Kidney (tissue), 14 donors: ENCODE measurements around the gene RXRA. TPM values are rescaled to one million over a fixed set of nuclear protein-coding genes. Genes with fewer than 3 reads are reported as not detected.
A peak's percentile ranks its signal among the peaks of the same experiment; 100 is the strongest.

Experiments used
- DNase-seq, 5 donors: peaks; one replicate each; pipeline ENCODE4 v3.0.0-alpha.2; 2013 to 2020
- FAIRE-seq: peaks from 2 replicates; lab custom pipeline; 2012; peaks lifted over from hg19 to GRCh38; lab: Jason Lieb, UNC
- H3K27ac ChIP-seq, 2 donors: one replicate each; pipeline ENCODE4 v1.7.0; 2013; ENCODE audit warnings: low read depth in 2 of 2, low read length in 2 of 2, inconsistent platforms in 1 of 2
- H3K27me3 ChIP-seq: one replicate; pipeline ENCODE4 v1.7.1; 2013; ENCODE audit warnings: low read length, inconsistent platforms; ENCODE audit not compliant: control insufficient read depth, insufficient read depth
- H3K36me3 ChIP-seq, 3 donors: one replicate each; pipeline versions ENCODE4 v1.7.0 to v1.7.1; 2013; ENCODE audit warnings: low read length in 3 of 3, control low read depth in 1 of 3, inconsistent platforms in 1 of 3; ENCODE audit not compliant: insufficient read depth in 3 of 3, control insufficient read depth in 2 of 3
- H3K4me1 ChIP-seq, 3 donors: one replicate each; pipeline versions ENCODE4 v1.7.0 to v1.7.1; 2013; ENCODE audit warnings: low read length in 3 of 3, inconsistent platforms in 1 of 3, low read depth in 1 of 3; ENCODE audit not compliant: control insufficient read depth in 2 of 3, insufficient read depth in 2 of 3
- H3K4me3 ChIP-seq, 3 donors: one replicate each; pipeline versions ENCODE4 v1.7.0 to v1.8.1; 2013; ENCODE audit warnings: low read length in 3 of 3, control low read depth in 1 of 3, inconsistent platforms in 1 of 3
- H3K9ac ChIP-seq, 3 donors: one replicate each; pipeline versions ENCODE4 v1.7.0 to v1.7.1; 2013; ENCODE audit warnings: low read length in 3 of 3, control low read depth in 1 of 3, inconsistent platforms in 1 of 3
- H3K9me3 ChIP-seq, 3 donors: one replicate each; pipeline versions ENCODE4 v1.7.0 to v1.7.1; 2013; ENCODE audit warnings: low read length in 3 of 3, control low read depth in 1 of 3, inconsistent platforms in 1 of 3; ENCODE audit not compliant: control insufficient read depth in 2 of 3, insufficient read depth in 1 of 3
- intact Hi-C: fragments of 100-400 bp; cut with DNase I; formaldehyde crosslinking; loops from one replicate; pipeline ENCODE4 v1.11.1; 2022
- polyA plus RNA-seq: library from polyadenylated mRNA; stranded (reverse); fragments of 350-450 nt; fragmentation: Illumina TruSeq; extraction: RNeasy Lipid Tissue Mini Kit (QIAGEN cat#74804); gene quantifications from one replicate; pipeline ENCODE4 v1.2.3, GENCODE V29; 2014; ENCODE audit warnings: low read depth, low replicate concordance; ENCODE audit not compliant: insufficient read depth
- total RNA-seq: library from RNA; stranded (reverse); fragmentation: NEBNext Ultra II Directional; extraction: Animal tissue kit (Norgen Biotek cat#: 25700); gene quantifications from one replicate; pipeline ENCODE4 v1.2.1, GENCODE V29; 2021
- TF ChIP-seq, protein P1 (sequence below): IDR thresholded peaks from 3 replicates; pipeline ENCODE4 v1.5.1; 2012; ENCODE audit warnings: mild to moderate bottlenecking, moderate library complexity, borderline replicate concordance; ENCODE audit not compliant: insufficient read depth; ENCODE audit errors: extremely low read depth
- donor health status: control.
- donor health status: control.
- donor health status: control.
- donor health status: control.
- donor health status: control.
- donor health status: DM: yes; HTN: yes; CAD: no.
- donor health status: Normal renal cell carcinoma (clear cell type).

RXRA gene
- total and polyA plus RNA-seq, 2 donors from 2014 or later = 24.0 to 49.5 TPM

GRCh38 chr9:134373953-134374300 is 47.7 kb downstream of the RXRA start:
- H3K9ac ChIP-seq = no peak overlapping the region
- peaks cover 0 to 87% (median 56%) of the 10 kb centered on the region in 3 donors for H3K4me1 ChIP-seq
- H3K27ac ChIP-seq = peak overlapping the region; percentile 85 to 86
- FAIRE-seq = no peak
- TF ChIP-seq, protein P1, sequence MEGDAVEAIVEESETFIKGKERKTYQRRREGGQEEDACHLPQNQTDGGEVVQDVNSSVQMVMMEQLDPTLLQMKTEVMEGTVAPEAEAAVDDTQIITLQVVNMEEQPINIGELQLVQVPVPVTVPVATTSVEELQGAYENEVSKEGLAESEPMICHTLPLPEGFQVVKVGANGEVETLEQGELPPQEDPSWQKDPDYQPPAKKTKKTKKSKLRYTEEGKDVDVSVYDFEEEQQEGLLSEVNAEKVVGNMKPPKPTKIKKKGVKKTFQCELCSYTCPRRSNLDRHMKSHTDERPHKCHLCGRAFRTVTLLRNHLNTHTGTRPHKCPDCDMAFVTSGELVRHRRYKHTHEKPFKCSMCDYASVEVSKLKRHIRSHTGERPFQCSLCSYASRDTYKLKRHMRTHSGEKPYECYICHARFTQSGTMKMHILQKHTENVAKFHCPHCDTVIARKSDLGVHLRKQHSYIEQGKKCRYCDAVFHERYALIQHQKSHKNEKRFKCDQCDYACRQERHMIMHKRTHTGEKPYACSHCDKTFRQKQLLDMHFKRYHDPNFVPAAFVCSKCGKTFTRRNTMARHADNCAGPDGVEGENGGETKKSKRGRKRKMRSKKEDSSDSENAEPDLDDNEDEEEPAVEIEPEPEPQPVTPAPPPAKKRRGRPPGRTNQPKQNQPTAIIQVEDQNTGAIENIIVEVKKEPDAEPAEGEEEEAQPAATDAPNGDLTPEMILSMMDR = no peak
- no peaks in the 10 kb centered on the region for H3K27me3 ChIP-seq
- H3K9me3 ChIP-seq = no peaks in the 10 kb centered on the region
- H3K36me3 ChIP-seq = no peaks in the 10 kb centered on the region
- no peak for DNase-seq
- intact Hi-C loops = no loop called here
- H3K4me3 ChIP-seq = no peak overlapping the region

GRCh38 chr9:134374301-134375010 is 48.2 kb downstream of the RXRA start:
- H3K27ac ChIP-seq = peak overlapping the region; percentile 85 to 86
- no peaks in the 10 kb centered on the region for H3K27me3 ChIP-seq
- intact Hi-C loops = no loop called here
- H3K9ac ChIP-seq = peak overlapping the region in 1 of 3 donors; percentile 61
- H3K9me3 ChIP-seq = no peaks in the 10 kb centered on the region
- FAIRE-seq (no peak), DNase-seq (no peak)
- TF ChIP-seq, protein P1 = no peak
- no peak overlapping the region for H3K4me3 ChIP-seq
- peaks cover 0 to 92% (median 56%) of the 10 kb centered on the region in 3 donors for H3K4me1 ChIP-seq
- no peaks in the 10 kb centered on the region for H3K36me3 ChIP-seq

DNA sequence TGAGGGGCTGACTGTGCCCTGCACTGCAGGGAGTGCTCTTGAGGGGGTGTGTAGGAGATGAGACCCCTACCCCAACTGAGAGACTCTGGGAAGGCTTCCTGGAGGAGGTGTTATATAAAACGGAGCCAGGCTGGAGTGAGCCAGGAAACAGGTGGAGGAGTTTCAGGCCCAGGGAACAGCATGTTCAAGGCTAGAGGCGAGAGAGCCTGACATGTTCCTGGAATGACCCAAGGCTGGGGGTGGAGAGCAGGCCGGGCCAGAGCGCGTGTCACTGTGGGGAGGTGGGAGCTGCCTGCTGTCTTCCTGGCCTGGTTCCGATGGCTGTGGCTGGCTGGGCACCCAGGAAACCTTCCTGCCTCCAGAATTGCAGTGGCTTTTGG is 48.7 kb downstream of the RXRA start:
- H3K4me3 ChIP-seq = no peak overlapping the region
- peaks cover 0 to 92% (median 53%) of the 10 kb centered on the region in 3 donors for H3K4me1 ChIP-seq
- DNase-seq (no peak), FAIRE-seq (no peak)
- H3K27ac ChIP-seq = peak overlapping the region; percentile 85 to 86
- no peaks in the 10 kb centered on the region for H3K27me3 ChIP-seq
- H3K36me3 ChIP-seq = no peaks in the 10 kb centered on the region
- TF ChIP-seq, protein P1 = no peak
- H3K9me3 ChIP-seq = no peaks in the 10 kb centered on the region
- H3K9ac ChIP-seq = peak overlapping the region in 1 of 3 donors; percentile 61
- intact Hi-C loops = no loop called here
